IPS-18a (cell line): ENCODE results near the gene PRSS33.

Experiments used
- H3K27ac ChIP-seq: one replicate; pipeline ENCODE4 v1.5.1; 2013; ENCODE audit warnings: low read length
- H3K27me3 ChIP-seq: one replicate; pipeline ENCODE4 v1.6.1; 2013; ENCODE audit warnings: mild to moderate bottlenecking, low read length; ENCODE audit not compliant: control insufficient read depth, insufficient read depth
- H3K36me3 ChIP-seq: one replicate; pipeline ENCODE4 v1.6.1; 2013; ENCODE audit warnings: low read depth, low read length; ENCODE audit not compliant: control insufficient read depth
- H3K4me1 ChIP-seq: one replicate; pipeline ENCODE4 v1.6.1; 2013; ENCODE audit warnings: low read depth, low read length; ENCODE audit not compliant: control insufficient read depth
- H3K4me3 ChIP-seq: one replicate; pipeline ENCODE4 v1.5.1; 2013; ENCODE audit warnings: low read length
- H3K9ac ChIP-seq: one replicate; pipeline ENCODE4 v1.6.1; 2013; ENCODE audit warnings: mild to moderate bottlenecking, low read length, moderate library complexity
- H3K9me3 ChIP-seq: one replicate; pipeline ENCODE4 v1.6.1; 2013; ENCODE audit warnings: low read depth, low read length; ENCODE audit not compliant: control insufficient read depth

PRSS33 gene

DNA sequence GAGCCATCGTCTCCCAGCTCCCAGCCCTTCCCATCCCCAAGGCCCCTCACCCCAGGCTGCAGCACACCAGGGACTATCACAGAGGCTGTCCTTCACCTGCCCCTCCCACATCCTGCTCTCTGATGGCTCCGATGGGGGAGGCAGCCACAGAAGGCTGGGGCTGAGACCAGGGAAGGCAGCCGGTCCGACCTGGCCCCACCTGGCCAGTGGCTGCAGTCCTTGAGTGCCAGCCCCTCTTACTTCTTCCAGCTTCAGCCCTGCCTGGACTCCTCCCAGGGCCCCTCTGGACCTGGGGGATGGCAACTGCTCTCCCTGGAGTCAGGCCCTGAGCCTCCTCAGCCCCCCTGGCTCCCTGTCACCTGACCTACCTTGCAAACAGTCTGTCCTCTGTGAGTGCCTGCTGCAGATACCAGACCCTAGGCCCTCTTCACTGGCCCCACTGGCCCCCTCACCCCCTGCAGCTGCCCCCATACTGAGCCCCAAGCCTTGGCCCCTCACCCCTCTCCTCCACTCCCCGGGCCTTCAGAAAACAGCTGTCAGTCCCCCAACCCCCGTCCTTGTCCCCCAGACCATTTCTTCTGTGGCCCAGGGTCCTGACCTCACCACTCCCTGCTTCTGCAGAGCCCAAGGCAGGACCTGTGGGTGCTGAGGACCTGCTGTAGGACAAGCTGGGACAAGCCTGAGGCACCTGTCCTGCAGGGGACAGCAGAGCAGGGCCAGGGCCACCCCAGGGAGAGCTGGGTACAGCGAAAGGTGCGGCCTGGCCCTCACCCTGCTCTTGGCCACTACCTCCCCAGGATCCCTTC is 47.5 kb downstream of the PRSS33 start:
- H3K27me3 ChIP-seq, result no peaks in the 10 kb centered on the region
- H3K9me3 ChIP-seq, result no peaks in the 10 kb centered on the region
- H3K4me3 ChIP-seq, result no peak overlapping the region
- H3K36me3 ChIP-seq, result no peaks in the 10 kb centered on the region
- H3K9ac ChIP-seq, result no peak overlapping the region
- no peaks in the 10 kb centered on the region for H3K4me1 ChIP-seq
- H3K27ac ChIP-seq, result no peak overlapping the region

DNA sequence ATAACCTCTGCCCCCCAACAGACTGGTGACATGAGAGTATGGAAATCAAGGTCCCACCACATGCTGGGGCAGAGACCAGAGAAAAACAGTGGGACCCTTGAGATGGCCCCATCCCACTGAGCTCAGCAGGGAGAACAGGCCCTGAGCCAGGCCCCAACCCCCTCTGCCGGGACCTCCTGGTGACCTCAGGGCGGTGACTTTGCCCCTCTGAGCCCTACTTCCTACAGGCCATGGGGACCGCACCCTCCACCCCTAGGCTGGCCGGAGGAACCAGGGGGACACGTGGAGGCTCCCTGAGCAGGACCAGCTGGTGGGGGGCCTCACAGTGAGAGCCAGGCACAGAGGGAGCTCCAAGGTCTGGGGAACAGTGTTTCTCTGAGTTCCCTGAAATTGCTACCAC is 48.7 kb downstream of the PRSS33 start:
- no peaks in the 10 kb centered on the region for H3K4me1 ChIP-seq
- no peaks in the 10 kb centered on the region for H3K9me3 ChIP-seq
- H3K27ac ChIP-seq, result no peak overlapping the region
- no peak overlapping the region for H3K9ac ChIP-seq
- H3K4me3 ChIP-seq, result no peak overlapping the region
- H3K27me3 ChIP-seq, result no peaks in the 10 kb centered on the region
- H3K36me3 ChIP-seq, result no peaks in the 10 kb centered on the region

DNA sequence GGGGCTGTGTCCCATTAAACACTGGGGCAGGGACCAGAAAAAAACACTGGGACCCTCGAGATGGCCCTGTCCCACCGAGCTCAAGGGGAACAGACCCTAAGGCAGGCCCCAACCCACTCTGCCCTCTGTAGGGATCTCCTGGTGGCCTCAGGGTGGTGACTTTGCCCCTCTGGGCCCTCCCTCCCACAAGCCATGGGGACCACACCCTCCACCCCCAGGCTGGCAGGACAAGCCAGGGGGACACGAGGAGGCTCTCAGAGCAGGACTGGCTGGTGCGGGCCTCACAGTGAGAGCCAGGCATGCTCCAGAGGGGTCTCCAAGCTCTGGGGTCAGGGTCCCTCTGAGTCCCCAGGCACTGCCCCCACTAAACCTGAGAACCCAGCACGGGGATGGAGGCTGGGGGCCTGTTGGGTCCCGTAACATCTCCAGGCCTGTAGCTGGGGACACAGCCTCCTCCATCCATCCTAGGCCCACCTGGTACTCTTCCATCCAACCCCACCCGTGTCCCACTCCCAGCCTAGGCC is 49.4 kb downstream of the PRSS33 start:
- Histone ChIP-seq H3K27me3 (no peaks in the 10 kb centered on the region), H3K4me3 (no peak overlapping the region), H3K4me1 (no peaks in the 10 kb centered on the region), H3K9ac (no peak overlapping the region), H3K27ac (no peak overlapping the region), H3K9me3 (no peaks in the 10 kb centered on the region), H3K36me3 (no peaks in the 10 kb centered on the region)

DNA sequence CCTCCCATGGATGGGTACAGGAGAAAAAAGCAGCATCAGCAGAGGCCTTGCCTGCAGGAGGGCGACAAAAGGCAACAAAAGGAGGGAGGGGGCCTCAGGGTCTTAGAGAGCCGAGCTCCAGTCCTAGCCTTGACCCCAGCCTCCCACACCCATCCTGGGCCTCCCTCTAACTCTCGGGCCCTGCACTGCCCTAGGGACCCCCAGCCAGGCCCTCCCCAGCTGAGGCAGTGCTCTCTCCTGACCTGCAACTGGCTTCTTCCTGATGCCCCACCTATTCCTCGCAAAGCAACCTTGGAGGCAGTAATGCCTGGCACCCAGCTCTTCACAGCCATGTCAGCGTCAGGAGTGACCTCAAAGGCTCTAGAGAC is 50.1 kb downstream of the PRSS33 start:
- H3K9ac ChIP-seq, result no peak overlapping the region
- H3K36me3 ChIP-seq, result no peaks in the 10 kb centered on the region
- no peaks in the 10 kb centered on the region for H3K9me3 ChIP-seq
- H3K27ac ChIP-seq, result no peak overlapping the region
- H3K27me3 ChIP-seq, result no peaks in the 10 kb centered on the region
- no peak overlapping the region for H3K4me3 ChIP-seq
- no peaks in the 10 kb centered on the region for H3K4me1 ChIP-seq

DNA sequence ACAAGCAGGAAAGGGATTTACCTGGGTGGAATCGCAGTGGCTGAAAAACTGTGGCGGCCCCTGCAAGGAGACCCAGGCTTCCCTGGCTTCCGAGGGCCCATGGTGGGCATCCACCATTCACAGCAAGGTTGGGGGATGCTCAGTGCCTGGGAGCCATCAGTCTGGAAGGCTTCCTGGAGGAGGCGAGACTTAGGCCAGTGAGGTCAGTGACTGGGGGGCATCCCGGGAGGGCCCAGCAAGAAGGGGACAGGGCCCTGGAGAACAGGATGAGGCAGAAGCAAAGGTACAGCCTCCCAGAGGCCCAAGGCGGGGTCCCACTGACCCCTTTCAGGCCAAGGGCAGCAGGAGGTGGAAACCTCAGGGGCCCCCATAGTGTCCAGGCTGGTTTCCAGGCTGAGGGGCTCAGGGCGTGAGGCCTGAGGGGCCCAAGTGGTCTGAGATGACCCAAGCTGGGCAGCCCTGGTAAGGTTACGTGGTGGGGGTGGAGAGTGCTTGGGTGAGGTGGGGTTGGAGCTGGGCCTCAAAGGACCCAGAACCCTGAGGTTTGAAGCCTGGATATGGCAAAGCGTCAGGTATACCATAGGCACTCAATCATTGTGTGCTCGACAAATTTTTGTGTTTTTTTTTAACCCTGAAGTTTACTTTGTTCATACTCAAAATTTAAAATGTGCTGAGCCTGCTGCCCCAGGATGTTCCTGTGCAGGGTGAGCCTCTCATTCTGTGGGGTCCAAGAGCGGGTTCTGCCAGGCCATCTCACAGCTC is 50.7 kb downstream of the PRSS33 start:
- no peaks in the 10 kb centered on the region for H3K4me1 ChIP-seq
- H3K27ac ChIP-seq, result no peak overlapping the region
- H3K27me3 ChIP-seq, result no peaks in the 10 kb centered on the region
- no peaks in the 10 kb centered on the region for H3K9me3 ChIP-seq
- no peak overlapping the region for H3K9ac ChIP-seq
- H3K36me3 ChIP-seq, result no peaks in the 10 kb centered on the region
- no peak overlapping the region for H3K4me3 ChIP-seq

DNA sequence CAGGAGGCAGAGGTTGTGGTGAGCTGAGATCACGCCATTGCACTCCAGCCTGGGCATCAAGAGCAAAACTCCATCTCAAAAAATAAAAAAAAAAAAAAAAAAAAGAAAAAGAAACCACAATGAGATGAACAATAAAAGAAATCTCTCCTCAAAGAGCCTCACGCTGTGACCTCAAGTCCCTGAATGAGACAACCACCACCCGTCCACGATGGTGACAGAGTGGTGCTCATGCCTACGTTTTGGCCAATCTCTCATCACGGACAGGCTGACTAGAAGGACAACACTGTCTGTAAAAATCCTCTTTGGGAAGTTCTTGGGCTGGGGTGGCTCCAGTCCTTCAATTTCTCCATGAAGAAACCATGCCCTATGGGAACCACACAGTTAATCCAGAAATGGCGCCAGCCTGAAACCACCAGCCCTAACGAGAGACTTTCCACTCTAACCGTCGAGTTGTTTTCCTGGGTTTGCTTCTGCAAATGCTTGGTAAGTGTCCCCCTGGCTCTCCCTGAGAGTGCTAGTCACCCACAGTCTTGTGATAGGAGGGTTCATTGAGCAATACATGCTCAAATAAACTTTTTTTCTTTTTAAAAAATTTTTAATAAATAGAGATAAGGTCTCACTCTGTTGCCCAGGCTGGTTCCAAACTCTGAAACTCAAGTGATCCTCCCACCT is 52.4 kb downstream of the PRSS33 start:
- Histone ChIP-seq H3K36me3 (no peaks in the 10 kb centered on the region), H3K9me3 (no peaks in the 10 kb centered on the region), H3K27ac (no peak overlapping the region), H3K27me3 (no peaks in the 10 kb centered on the region), H3K4me1 (no peaks in the 10 kb centered on the region), H3K4me3 (no peak overlapping the region), H3K9ac (no peak overlapping the region)
